Heart right ventricle (tissue), 16 donors: ENCODE data around the gene MNT. TPM values are rescaled to one million over a fixed set of nuclear protein-coding genes. Genes with fewer than 3 reads are reported as not detected.

Experiments used
- ATAC-seq, 8 donors: fragments of 200-7000 bp; cut with Tn5 transposase; one replicate each; pipeline ENCODE4 v1.9.1; 2020; ENCODE audit warnings: mild to moderate bottlenecking in 8 of 8, moderate library complexity in 8 of 8, moderate number of reproducible peaks in 1 of 8
- DNase-seq, 2 donors: peaks; one replicate each; pipeline ENCODE4 v3.0.0-alpha.2; 2020
- H3K27ac ChIP-seq, 10 donors: fragments of 200-600 bp; sonication (generic) in 2 of 10; one replicate each; pipeline versions ENCODE4 v1.5.0 to v1.8.0; 2020 to 2022; ENCODE audit warnings: mild to moderate bottlenecking in 3 of 10
- H3K27me3 ChIP-seq, 7 donors: fragments of 200-600 bp; one replicate each; pipeline ENCODE4 v1.8.0; 2021 to 2022; ENCODE audit warnings: mild to moderate bottlenecking in 2 of 7
- H3K36me3 ChIP-seq, 9 donors: fragments of 200-600 bp; sonication (generic) in 1 of 9; one replicate each; pipeline versions ENCODE4 v1.5.0 to v1.8.0; 2020 to 2022; ENCODE audit warnings: mild to moderate bottlenecking in 2 of 9
- H3K4me1 ChIP-seq, 9 donors: fragments of 200-600 bp; sonication (generic) in 1 of 9; one replicate each; pipeline versions ENCODE4 v1.5.0 to v1.8.0; 2020 to 2022; ENCODE audit warnings: mild to moderate bottlenecking in 4 of 9
- H3K4me3 ChIP-seq, 10 donors: fragments of 200-600 bp; sonication (generic) in 2 of 10; one replicate each; pipeline versions ENCODE4 v1.5.0 to v1.8.0; 2020 to 2022; ENCODE audit warnings: mild to moderate bottlenecking in 7 of 10, moderate library complexity in 2 of 10
- H3K9me3 ChIP-seq, 11 donors: fragments of 200-600 bp in 10 of 11; sonication (generic) in 2 of 11; one replicate each; pipeline versions ENCODE4 v1.5.0 to v1.8.0; 2013 to 2022; ENCODE audit warnings: mild to moderate bottlenecking in 2 of 11, control low read depth in 1 of 11, moderate library complexity in 1 of 11
- WGBS, 2 donors: extraction: QIAGEN DNeasy Blood & Tissue Kit; methylation state at CpG; one replicate each; pipeline ENCODE4 v1.1.7; 2013; ENCODE audit warnings: inconsistent platforms in 1 of 2; 5-methylcytosine and 5-hydroxymethylcytosine counted together
- intact Hi-C, 10 donors: fragments of 100-400 bp; cut with DNase I; formaldehyde crosslinking; loops; one replicate each; pipeline versions ENCODE4 v1.11.1 to v1.14.2; 2022
- polyA plus RNA-seq, 2 donors: library from polyadenylated mRNA; stranded (reverse); fragments of 200-250 nt; gene quantifications; one replicate each; pipeline ENCODE4 v1.2.3, GENCODE V29; 2013
- total RNA-seq, 10 donors: library from RNA; stranded (reverse); fragmentation: NEBNext Ultra II Directional in 3 of 10; extraction: Animal tissue kit (Norgen Biotek cat#: 25700) in 3 of 10; gene quantifications; one replicate each; pipeline versions ENCODE4 v1.2.1 to v1.2.4, GENCODE V29; 2021 to 2023
- TF ChIP-seq, protein P1 (sequence below), 9 donors: fragments of 200-600 bp; sonication (generic) in 2 of 9; IDR thresholded peaks; one replicate each; pipeline versions ENCODE4 v1.5.0 to v1.8.0; 2021 to 2022; ENCODE audit warnings: antibody characterized with exemption in 9 of 9, mild to moderate bottlenecking in 5 of 9, moderate library complexity in 1 of 9
- donor health status: Arrhythmogenic right ventricular cardiomyopathy.
- donor health status: ischemic (EF 13 %, LVEDD 7.1; RV severe dilation, severe dysfunction).
- donor health status: healthy with polysubstance abuse.
- donor health status: DM: no; HTN: yes; CAD: no.
- donor health status: DM: no; HTN: no; CAD: no.
- donor health status: ischemic (EF 25% LVEDD 6.9; RV normal size, moderate dysfunction).
- donor health status: ischemic (EF 25% LVEDD 5.7; RV mildly dilated, moderate dysfunction).
- donor health status: healthy.
- donor health status: DM: yes; HTN: yes; CAD: no.
- donor health status: Ischemic cardiomyopathy.
- donor health status: ischemic (EF 35%, LVEDD 5.7; RV mildly dilated, moderate dysfunction).
- donor health status: nonischemic (EF 11% LVEDD 7.7; RV severe dilation, severe dysfunction).
- donor health status: DM: yes; HTN: yes; CAD: no.
- donor health status: PGD.
- donor health status: ischemic (EF 29% LVEDD 5.4; RV normal size, mild dysfunction).
- donor health status: nonischemic (EF 23%, LVEDD 6.1; RV moderate dilation, normal function).

The MNT gene
- total and polyA plus RNA-seq, 12 donors, result 5.0 to 14.1 (median 11.0) TPM

DNA sequence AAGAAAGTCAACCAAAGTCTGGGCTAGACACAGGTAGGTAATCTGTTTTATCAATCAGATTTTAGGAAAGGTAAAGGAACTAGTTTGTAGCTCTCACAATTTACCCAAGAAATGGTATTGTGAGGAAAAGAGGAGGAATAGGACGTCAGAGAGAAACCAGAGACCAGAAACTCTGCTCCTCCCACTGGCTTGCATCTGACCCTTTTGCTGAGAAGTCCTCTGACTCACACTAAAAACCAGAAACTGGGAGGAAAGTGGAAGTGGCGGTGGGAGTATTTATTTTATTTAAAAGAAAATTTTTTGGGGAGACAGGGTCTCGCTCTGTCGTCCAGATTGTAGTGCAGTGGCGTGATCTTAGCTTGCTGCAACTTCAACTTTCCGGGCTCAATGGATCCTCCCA is 38.0 kb upstream of the MNT start:
- H3K36me3 ChIP-seq, result peaks cover 0 to 80% (median 23%) of the 10 kb centered on the region in 9 donors
- no peak for DNase-seq

DNA sequence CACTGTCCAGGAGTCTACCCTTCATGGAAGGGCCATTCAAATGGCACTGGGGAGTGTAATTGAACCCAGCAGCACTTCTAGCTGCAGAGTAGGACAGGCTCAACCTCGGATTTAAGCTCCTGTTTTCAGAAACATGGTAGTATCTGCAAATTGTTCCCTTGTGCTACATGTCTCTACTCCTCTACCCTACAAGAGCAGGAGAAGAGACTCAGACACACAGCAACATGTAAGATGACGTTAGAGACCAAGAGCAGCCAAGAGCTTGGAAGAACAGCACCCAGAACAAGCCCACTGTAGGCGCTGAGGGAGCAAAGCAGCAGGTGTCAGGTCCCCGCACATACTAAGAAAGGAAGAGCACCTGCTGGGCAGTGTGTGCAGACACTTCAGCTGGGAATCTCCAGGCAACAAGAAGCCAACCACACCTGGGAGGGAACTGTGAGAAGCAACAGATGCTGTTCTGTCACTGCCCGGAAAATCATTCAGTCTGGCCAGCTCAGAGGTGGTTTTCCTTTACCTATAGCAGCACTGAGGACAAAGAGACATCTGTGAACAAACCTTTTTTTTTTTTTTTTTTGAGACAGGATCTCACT is 35.6 kb upstream of the MNT start:
- ATAC-seq (peak in 1 of 8 donors; percentile 17), DNase-seq (no peak)
- Histone ChIP-seq H3K4me3 (no peak overlapping the region), H3K36me3 (peaks cover 0 to 97% (median 23%) of the 10 kb centered on the region in 9 donors), H3K9me3 (no peaks in the 10 kb centered on the region), H3K27me3 (no peaks in the 10 kb centered on the region), H3K27ac (no peak overlapping the region), H3K4me1 (peaks cover 0 to 24% (median 0%) of the 10 kb centered on the region in 9 donors)
- TF ChIP-seq, protein P1, sequence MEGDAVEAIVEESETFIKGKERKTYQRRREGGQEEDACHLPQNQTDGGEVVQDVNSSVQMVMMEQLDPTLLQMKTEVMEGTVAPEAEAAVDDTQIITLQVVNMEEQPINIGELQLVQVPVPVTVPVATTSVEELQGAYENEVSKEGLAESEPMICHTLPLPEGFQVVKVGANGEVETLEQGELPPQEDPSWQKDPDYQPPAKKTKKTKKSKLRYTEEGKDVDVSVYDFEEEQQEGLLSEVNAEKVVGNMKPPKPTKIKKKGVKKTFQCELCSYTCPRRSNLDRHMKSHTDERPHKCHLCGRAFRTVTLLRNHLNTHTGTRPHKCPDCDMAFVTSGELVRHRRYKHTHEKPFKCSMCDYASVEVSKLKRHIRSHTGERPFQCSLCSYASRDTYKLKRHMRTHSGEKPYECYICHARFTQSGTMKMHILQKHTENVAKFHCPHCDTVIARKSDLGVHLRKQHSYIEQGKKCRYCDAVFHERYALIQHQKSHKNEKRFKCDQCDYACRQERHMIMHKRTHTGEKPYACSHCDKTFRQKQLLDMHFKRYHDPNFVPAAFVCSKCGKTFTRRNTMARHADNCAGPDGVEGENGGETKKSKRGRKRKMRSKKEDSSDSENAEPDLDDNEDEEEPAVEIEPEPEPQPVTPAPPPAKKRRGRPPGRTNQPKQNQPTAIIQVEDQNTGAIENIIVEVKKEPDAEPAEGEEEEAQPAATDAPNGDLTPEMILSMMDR (IDR thresholded peaks at IDR 0.05), result no peak
- 85 to 88% methylated on average over 5 of the region's 5 CpGs for WGBS, 2 donors
- intact Hi-C loops, result no loop called here

More for the DNA sequence above, 38.0 kb upstream of the MNT start:
- peak overlapping the region in 1 of 10 donors; percentile 89 for H3K27ac ChIP-seq
- H3K4me1 ChIP-seq, result peaks cover 0 to 24% (median 0%) of the 10 kb centered on the region in 9 donors
- intact Hi-C loops, result no loop called here
- no peak for ATAC-seq
- TF ChIP-seq, protein P1 (IDR thresholded peaks at IDR 0.05), result no peak
- 86 to 94% methylated on average over 6 of the region's 6 CpGs for WGBS, 2 donors
- no peaks in the 10 kb centered on the region for H3K9me3 ChIP-seq
- H3K27me3 ChIP-seq, result no peaks in the 10 kb centered on the region
- no peak overlapping the region for H3K4me3 ChIP-seq

DNA sequence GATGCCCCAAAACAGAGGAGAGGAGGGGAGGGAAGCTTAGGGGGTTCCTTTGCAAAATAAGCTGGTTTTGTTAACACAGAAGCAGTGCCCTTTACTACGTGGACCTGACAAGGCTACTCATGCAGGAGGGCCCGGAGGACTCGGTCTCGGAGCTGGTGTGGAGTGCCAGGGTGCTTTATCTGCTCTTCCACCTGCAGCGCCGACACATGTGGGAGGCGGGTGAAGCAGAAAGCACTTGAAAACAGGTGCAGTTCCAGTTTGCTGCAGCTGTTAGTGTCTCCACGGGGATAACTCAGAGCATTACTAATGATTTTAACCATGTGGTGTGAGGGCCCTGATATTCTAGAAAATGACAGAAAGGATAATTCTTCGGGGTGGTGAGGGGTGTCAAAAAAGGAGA is 35.0 kb upstream of the MNT start:
- no peak overlapping the region for H3K4me3 ChIP-seq
- intact Hi-C loops, result no loop called here
- H3K27ac ChIP-seq, result no peak overlapping the region
- peaks cover 0 to 97% (median 18%) of the 10 kb centered on the region in 9 donors for H3K36me3 ChIP-seq
- 71 to 79% methylated on average over 9 of the region's 9 CpGs for WGBS, 2 donors
- peak in 1 of 8 donors; percentile 18 for ATAC-seq
- H3K27me3 ChIP-seq, result no peaks in the 10 kb centered on the region
- DNase-seq, result no peak
- peaks cover 0 to 24% (median 0%) of the 10 kb centered on the region in 9 donors for H3K4me1 ChIP-seq
- H3K9me3 ChIP-seq, result no peaks in the 10 kb centered on the region
- TF ChIP-seq, protein P1 (IDR thresholded peaks at IDR 0.05), result no peak

DNA sequence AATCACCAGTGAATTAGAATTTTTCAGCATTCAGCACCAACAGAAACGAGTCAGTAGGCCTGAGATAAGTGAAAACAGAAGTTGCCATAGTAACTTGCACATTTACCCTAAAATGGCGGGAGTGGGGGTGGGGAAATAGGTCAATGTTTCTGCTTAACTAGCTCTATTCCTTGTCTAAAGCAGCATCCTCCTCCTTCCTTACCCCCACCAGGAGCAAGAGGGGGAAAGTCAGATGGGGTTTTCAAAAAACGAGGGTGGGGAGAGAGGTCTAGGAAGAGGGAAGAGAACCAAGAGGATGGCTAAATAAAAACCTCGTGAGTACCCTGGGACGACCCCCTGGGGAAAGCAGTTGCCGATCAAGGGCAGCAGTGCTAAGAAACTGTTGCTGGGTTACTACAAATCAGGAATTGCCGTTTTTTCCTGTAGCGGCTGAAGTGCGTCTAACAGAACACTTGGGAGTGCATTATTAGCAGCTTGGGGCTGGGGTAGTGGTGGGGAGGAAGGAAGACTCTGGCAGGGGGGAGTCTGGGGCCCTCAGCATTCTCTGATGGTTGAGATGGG is 34.4 kb upstream of the MNT start:
- TF ChIP-seq, protein P1 (IDR thresholded peaks at IDR 0.05), result no peak
- DNase-seq, result no peak
- no peak overlapping the region for H3K4me3 ChIP-seq
- intact Hi-C loops, result no loop called here
- WGBS, 2 donors, result 53 to 61% methylated on average over 9 of the region's 9 CpGs
- H3K36me3 ChIP-seq, result peaks cover 0 to 93% (median 18%) of the 10 kb centered on the region in 9 donors
- peak in 1 of 8 donors; percentile 40 for ATAC-seq
- peaks cover 0 to 23% (median 0%) of the 10 kb centered on the region in 9 donors for H3K4me1 ChIP-seq
- H3K27me3 ChIP-seq, result no peaks in the 10 kb centered on the region
- H3K27ac ChIP-seq, result no peak overlapping the region
- no peaks in the 10 kb centered on the region for H3K9me3 ChIP-seq
